ENCODE data around the gene DOCK2.
"Not testable (repeated sequence)": the region's sequence is repeated elsewhere in the genome, so short reads cannot be mapped to it uniquely, and the experiment has no call there.

Gene DOCK2

GRCh38 chr5:169804861-169805260 lies 167.8 kb downstream of the DOCK2 start:
- peak; percentile 26 to 89 for DNase-seq (ENCODE audit: low read depth in 2 of 2)
- H3K4me3 ChIP-seq (replicated peaks in 1 of 2; ENCODE audit: low read depth in 2 of 2, low read length in 2 of 2) = no peak overlapping the region
- TF ChIP-seq CTCF (IDR thresholded peaks at IDR 0.05; ENCODE audit: low read depth, low read length) = no peak

GRCh38 chr5:169805527-169805934 lies 168.5 kb downstream of the DOCK2 start:
- no peak for TF ChIP-seq CTCF (IDR thresholded peaks at IDR 0.05; ENCODE audit: low read depth, low read length)
- DNase-seq (ENCODE audit: low read depth in 2 of 2) = peak; percentile 41 to 62
- no peak overlapping the region for H3K4me3 ChIP-seq (replicated peaks in 1 of 2; ENCODE audit: low read depth in 2 of 2, low read length in 2 of 2)

- H3K4me3 ChIP-seq (replicated peaks in 1 of 2; ENCODE audit: low read depth in 2 of 2, low read length in 2 of 2) = no peak overlapping the region
- TF ChIP-seq CTCF (IDR thresholded peaks at IDR 0.05; ENCODE audit: low read depth, low read length) = no peak
- no peak for DNase-seq (ENCODE audit: low read depth in 2 of 2)
Observed at GRCh38 chr5:169805937-169806700, 169.0 kb downstream of the DOCK2 start.

- no peak for TF ChIP-seq CTCF (IDR thresholded peaks at IDR 0.05; ENCODE audit: low read depth, low read length)
- DNase-seq (ENCODE audit: low read depth in 2 of 2) = no peak
- H3K4me3 ChIP-seq (replicated peaks in 1 of 2; ENCODE audit: low read depth in 2 of 2, low read length in 2 of 2) = no peak overlapping the region
Observed at GRCh38 chr5:169808118-169808581, 171.1 kb downstream of the DOCK2 start.

- not testable (repeated sequence) for H3K4me3 ChIP-seq (replicated peaks in 1 of 2; ENCODE audit: low read depth in 2 of 2, low read length in 2 of 2); DNase-seq (ENCODE audit: low read depth in 2 of 2)
Observed at GRCh38 chr5:169808880-169809279, 171.8 kb downstream of the DOCK2 start.

- TF ChIP-seq CTCF (IDR thresholded peaks at IDR 0.05; ENCODE audit: low read depth, low read length) = no peak
- no peak for DNase-seq (ENCODE audit: low read depth in 2 of 2)
- no peak overlapping the region for H3K4me3 ChIP-seq (replicated peaks in 1 of 2; ENCODE audit: low read depth in 2 of 2, low read length in 2 of 2)
Observed at GRCh38 chr5:169809281-169809680, 172.2 kb downstream of the DOCK2 start.

GRCh38 chr5:169810524-169810923 lies 173.4 kb downstream of the DOCK2 start:
- no peak for TF ChIP-seq CTCF (IDR thresholded peaks at IDR 0.05; ENCODE audit: low read depth, low read length)
- H3K4me3 ChIP-seq (replicated peaks in 1 of 2; ENCODE audit: low read depth in 2 of 2, low read length in 2 of 2) = no peak overlapping the region
- DNase-seq (ENCODE audit: low read depth in 2 of 2) = no peak

Measured in cardiac fibroblast (primary cell).